Activated CD4-positive, alpha-beta T cell treated with anti-CD3 and anti-CD28 coated beads for 1 hour (primary cell): ENCODE results near the gene SLC27A4.
"Not testable (repeated sequence)": the region's sequence is repeated elsewhere in the genome, so short reads cannot be mapped to it uniquely, and the experiment has no call there.

Experiments
- DNase-seq: peaks from one replicate; pipeline ENCODE4 v3.0.0-alpha.2; 2020

SLC27A4 gene

DNA sequence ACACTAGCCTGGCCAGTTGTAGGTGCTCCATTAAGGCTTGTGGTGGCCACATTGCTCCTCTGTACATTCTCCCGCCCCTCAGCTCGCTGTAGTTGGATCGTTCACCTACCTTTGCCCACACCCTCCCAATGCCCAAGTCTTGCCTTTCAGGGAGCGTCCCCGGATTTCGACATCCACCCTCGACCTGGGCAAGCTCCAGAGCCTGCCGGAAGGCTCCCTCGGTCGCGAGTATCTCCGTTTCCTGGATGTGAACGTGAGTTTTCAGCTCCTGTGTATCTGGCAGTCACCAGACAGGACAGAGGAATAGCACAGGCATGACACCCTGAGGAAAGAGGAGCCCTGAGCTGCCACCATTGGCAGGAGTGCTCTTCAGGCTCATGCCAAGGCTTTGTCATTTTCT is 14.7 kb upstream of the SLC27A4 start:
- DNase-seq, result no peak

- no peak for DNase-seq
Observed at GRCh38 chr9:128333451-128333869, 6.9 kb upstream of the SLC27A4 start.

- DNase-seq, result no peak
Observed at GRCh38 chr9:128335161-128335560, 5.2 kb upstream of the SLC27A4 start.

GRCh38 chr9:128335914-128336313 is 4.4 kb upstream of the SLC27A4 start:
- no peak for DNase-seq

GRCh38 chr9:128337936-128338335 is 2.4 kb upstream of the SLC27A4 start:
- no peak for DNase-seq

DNA sequence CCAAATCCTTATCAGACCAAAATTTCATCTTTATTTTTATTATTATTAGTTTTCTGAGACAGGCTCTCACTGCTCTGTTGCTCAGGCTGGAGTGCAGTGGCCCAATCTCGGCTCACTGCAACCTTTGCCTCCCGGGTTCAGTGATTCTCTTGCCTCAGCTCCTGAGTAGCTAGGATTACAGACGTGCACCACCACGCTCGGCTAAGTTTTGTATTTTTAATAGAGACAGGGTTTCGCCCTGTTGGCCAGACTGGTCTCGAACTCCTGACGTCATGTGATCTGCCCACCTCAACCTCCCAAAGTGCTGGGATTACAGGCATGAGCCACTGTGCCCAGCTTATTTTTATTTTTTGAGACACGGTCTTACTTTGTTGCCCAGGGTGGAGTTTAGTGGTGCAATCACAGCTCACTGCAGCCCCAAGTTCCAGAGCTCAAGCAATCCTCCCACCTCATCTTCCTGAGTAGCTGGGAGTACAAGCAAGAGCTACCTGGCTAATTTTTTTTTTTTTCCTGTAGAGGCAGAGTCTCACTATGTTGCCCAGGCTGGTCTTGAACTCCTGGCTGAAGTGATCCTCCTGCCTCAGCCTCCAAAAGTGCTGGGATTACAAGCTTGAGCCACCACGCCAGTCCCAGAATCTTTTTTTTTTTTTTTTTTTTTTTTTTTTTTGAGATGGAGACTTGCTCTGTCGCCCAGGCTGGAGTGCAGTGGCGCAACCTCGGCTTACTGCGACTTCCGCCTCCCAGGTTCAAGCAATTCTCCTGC is 1.3 kb upstream of the SLC27A4 start:
- not testable (repeated sequence) for DNase-seq

DNA sequence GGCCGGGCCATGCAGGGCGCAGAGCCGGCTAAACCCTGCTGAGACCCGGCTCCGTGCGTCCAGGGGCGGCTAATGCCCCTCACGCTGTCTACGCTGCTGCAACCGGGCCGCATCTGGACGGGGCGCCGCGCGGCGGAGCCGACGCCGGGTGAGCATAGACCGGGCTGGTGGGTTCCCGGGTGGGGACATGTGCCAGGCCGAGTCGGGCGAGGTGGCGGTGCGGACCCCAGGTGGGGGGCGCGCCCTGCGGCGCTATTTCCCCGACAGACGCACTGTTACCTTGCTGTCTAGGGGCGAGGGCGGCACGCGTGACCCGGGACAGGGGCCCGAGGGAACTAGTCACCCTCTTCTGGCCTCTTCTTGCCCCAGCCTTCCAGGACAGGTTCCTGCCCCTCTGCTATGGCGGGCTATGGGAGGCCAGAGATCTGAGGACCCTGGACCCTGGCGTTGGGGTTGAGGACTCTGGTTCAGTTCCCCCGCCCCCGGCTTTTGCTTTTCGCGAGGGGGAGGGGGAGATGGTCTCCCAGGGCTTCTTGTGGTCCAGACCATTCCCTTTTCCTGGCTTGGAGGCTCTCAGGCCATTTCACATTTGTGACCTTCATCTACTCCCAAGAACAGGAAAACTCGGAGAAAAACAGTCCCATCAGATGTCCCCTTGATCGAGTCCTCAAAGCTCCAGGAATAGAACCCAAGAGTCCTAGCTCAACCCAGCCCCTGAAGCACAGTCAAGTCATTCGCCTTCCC is 536 bp downstream of the SLC27A4 start:
- no peak for DNase-seq

- peak; percentile 50 for DNase-seq
Observed at GRCh38 chr9:128341435-128341849, 1.1 kb downstream of the SLC27A4 start.

DNA sequence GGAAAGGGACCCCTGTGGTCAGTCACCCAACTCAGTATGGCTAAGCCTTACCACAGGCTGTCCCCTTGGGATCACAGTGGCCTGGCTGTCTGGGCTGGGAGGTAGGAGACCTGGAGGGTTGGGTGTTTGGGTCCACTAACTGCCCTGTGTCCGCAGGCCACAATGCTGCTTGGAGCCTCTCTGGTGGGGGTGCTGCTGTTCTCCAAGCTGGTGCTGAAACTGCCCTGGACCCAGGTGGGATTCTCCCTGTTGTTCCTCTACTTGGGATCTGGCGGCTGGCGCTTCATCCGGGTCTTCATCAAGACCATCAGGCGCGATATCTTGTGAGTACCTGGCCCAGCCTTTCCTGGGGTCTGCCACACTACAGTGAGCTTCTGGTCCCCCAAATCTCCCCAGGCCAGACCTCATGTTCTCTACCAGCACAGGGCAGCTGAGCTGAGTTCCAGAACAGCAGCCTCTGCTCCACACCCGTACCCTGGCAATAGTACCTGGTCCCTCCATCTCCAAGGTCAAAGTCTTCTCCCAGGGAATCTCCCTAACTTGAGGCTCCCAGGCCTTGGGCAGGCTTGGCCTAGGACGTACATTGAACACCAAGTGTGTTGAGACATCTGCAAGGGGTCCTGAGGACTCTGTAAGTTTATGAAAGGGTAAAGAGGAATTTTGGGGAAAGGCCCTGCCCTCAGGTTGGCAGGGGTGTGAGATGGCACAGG is 2.8 kb downstream of the SLC27A4 start:
- DNase-seq, result no peak

DNA sequence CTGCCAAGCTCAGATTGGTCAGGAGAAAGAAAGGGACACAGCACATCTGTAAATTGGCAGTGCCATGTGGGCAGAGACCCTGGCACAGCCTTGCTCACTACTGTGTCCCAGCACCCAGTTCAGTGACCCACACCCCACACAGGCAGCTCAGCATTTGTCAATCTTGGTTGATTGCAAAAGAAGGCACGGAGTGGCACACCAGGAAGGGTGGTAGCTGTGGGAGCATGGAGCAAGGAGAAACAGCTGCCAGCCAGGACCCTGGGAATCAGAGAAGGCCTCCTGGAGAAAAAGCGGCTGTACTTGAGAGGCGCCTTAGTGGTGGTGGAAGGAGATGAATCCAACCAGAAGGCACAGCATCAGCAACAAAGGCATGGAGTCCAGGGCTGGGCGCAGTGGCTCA is 3.5 kb downstream of the SLC27A4 start:
- no peak for DNase-seq

DNA sequence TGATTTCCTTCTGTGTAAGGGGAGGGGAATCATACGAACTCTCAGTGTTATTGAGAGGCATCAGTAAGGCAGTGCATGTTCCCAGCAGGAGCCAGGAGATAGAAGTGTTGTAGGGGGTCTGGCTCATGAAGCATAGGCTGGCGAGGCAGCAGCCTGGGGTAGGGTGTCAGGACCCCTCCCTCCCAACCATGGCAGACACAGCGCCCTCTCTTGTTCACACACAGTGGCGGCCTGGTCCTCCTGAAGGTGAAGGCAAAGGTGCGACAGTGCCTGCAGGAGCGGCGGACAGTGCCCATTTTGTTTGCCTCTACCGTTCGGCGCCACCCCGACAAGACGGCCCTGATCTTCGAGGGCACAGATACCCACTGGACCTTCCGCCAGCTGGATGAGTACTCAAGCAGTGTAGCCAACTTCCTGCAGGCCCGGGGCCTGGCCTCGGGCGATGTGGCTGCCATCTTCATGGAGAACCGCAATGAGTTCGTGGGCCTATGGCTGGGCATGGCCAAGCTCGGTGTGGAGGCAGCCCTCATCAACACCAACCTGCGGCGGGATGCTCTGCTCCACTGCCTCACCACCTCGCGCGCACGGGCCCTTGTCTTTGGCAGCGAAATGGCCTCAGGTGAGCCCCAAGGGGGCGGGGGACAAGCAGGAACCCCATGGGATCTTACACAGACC is 4.7 kb downstream of the SLC27A4 start:
- DNase-seq, result no peak

DNA sequence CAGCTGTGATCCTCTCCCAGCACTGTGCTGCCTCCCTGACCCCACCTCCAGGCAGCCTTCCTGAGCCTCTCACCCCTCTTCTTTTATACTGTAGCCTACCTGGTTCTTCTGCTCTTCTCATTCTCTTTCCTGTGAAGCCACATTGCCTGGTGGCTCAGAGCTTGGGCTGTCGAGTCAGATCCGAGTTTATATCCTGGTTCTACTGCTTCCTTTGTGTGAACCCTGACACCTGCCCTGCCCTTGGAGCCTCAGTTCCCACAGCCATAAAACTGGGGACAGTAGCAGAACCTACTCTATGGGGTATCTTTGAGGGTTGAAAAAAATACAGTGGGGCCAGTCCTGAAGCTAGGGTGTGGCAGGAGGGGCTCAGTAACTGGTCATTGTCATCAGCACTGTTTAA is 8.8 kb downstream of the SLC27A4 start:
- DNase-seq, result no peak

- no peak for DNase-seq
Observed at GRCh38 chr9:128349772-128350171, 9.4 kb downstream of the SLC27A4 start.

DNA sequence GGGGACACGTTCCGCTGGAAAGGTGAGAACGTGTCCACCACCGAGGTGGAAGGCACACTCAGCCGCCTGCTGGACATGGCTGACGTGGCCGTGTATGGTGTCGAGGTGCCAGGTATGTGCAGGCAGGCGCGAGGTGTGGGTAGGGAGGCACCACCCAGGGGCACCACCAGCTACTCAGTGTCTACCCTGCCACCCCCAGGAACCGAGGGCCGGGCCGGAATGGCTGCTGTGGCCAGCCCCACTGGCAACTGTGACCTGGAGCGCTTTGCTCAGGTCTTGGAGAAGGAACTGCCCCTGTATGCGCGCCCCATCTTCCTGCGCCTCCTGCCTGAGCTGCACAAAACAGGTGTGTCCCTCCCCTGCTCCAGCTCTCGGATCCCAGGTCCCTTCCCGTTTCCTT is 15.1 kb downstream of the SLC27A4 start:
- DNase-seq, result no peak

GRCh38 chr9:128358090-128358489 is 17.8 kb downstream of the SLC27A4 start:
- no peak for DNase-seq

DNA sequence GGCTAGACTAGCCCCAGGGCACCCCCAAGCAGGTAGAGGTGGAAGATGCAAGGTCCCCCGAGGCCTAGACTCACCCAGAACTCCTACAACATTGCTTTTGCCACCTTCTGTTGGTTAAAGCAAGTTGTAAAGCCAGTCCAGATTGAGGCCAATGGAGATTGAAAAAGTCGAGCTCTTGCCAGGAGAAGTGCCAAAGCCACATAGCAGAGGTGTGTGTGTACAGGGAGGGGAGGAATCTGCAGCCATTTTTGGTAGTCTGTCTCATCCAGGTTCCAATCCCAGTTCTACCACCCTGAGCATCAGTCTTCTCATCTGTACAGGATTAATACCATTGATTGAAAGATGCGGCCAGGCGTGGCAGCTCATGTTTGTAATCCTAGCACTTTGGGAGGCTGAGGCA is 18.5 kb downstream of the SLC27A4 start:
- no peak for DNase-seq

DNA sequence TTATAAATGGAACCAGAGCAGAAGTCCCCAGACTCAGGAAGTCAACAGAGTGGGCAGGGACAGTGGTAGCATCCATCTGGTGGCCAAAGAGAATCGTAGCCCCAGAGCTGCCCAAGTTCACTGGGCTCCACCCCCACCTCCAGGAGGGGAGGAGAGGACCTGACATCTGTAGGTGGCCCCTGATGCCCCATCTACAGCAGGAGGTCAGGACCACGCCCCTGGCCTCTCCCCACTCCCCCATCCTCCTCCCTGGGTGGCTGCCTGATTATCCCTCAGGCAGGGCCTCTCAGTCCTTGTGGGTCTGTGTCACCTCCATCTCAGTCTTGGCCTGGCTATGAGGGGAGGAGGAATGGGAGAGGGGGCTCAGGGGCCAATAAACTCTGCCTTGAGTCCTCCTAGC is 20.5 kb downstream of the SLC27A4 start:
- no peak for DNase-seq

DNA sequence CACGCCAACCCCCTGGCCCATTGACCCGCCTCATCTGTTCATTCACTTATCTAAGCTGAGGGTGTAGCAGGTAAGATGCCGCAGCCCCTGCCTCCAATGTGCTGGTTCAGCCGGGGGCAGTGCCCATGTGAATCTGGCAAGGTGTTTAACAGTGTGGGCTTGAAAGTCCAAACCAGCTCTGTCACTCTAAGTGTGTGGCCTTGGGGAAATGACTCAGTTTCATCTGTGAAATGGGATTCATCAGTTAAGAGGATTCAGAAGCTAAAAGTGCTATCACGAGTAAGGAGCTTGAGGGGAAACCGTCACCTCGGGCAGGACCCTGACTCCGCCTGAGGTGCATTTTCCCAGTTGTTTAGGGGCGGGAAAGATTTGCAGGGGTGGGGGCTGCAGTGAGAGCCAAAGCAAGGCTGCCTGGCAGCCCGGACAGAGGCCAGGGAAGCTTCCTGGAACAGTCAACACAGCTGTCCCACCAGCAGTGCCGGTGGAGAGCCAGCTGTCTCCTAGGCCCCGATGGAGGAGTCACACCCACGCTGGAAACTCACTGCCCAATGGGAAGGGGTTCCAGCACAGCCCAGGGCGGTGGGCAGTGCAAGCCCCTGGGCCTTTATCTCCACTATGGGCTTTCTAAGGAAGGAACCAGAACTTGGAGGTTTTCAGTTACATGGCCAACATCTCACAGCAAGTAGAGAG is 21.1 kb downstream of the SLC27A4 start:
- DNase-seq, result no peak

DNA sequence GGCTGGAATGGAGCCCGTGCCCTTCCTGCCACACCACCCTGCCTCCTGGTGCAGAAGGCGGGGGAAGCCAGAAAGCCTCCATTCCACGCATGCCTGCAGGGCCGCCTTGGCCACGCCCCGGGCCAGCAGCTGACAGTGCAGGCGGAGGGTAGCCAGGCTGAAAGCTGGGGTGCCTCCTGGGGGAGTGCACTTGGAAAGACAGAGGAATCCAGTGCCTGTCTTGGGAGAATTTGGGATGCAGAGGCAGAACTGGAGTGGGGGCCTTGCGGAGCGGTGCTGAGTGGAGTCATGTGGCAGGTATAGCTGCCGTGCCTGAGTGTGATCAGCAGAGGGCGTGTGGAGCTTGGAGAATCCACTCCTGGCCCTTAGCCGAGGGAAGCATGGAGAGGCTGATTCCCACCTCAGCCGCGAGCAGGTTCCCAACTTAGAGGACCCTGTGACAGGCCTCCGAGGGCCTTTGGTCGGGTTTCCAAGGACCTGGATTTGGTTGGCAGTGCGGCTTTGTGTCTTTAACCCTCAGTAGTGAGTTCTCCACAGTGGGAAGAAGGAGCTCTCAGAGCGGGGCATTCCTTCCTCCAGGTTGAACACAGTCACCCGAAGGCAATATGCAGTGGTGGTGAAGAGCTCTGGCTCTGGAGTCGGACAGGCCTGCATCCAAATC is 21.8 kb downstream of the SLC27A4 start:
- peak; percentile 51 for DNase-seq

GRCh38 chr9:128362774-128363173 is 22.4 kb downstream of the SLC27A4 start:
- DNase-seq, result no peak

GRCh38 chr9:128365525-128365924 is 25.2 kb downstream of the SLC27A4 start:
- no peak for DNase-seq
